Activated T-cell treated with anti-CD3 and anti-CD28 coated beads for 24 hours (primary cell): Measurements from ENCODE around the gene HYAL4.
"Not testable (repeated sequence)": the region's sequence is repeated elsewhere in the genome, so short reads cannot be mapped to it uniquely, and the experiment has no call there.

Experiments used
- DNase-seq: peaks from one replicate; pipeline ENCODE4 v3.0.0-alpha.2; 2020; ENCODE audit warnings: low read depth

HYAL4 gene

DNA sequence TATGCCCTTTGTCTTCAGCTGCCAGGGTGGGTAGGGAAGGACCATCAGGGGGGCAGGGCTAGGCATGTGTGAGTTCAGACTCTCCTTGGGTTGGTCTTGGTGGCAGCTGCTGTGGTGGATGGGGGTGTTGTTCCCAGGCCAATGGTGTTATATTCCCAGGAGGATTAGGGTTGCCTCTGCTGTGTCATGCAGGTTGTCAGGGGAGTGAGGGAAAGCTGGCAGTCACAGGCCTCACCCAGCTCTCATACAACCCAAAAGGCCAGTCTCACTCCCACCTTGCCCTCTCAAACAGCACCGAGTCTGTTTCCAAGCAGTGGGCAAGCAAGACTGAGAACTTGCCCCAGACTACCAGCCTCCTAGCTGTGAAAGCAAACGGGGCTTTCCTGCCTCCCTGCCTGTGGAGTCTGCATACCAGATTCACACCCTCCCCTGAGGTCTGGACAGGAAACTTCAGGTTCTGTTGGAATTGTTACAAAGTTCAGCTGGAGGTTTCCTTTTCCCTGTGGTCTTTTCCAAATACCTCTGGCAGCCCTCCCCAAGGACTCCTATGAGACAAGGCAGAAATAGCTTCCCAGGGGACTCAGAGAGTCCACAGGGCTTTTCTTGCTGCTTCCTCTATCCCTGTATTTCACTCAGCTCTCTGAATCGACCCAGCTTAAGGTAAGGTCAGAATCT lies 1.4 kb downstream of the HYAL4 start:
- no peak for DNase-seq

DNA sequence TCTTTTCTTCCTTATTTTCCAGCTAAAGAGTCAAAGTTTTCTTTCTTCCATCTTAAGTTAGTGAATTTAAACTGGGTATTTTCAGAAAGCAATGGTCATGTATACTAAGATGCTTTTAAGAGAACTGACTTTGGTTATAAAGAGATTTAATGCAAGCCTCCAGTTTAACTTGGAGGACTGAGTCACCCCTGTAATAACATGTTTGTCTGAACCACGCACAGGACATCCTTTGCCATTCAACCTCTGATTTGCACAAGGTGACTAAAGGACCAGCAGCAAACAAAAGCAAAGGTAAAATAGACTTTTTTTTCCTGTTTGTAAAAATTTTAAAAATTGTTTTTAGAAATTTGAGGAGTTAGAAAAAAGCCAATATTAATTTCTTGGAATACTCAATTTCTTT lies 2.9 kb downstream of the HYAL4 start:
- no peak for DNase-seq

DNA sequence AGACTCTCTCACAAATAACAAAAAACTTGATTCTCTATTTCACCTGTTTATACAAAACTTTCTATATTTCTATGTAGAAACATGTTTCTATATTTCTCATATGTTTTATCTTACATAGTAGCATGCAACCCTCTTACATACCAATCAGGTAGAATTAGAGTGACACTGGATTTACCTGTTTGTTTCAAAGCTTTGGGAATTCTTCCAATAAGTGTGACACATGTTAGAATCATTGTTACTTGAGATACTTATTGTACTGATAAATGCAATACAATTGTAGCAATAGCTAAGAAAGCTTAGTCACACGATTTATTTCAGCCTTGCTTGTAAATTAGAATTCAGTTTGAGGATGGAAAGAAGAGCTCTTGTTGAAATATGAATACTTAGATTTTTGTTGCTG lies 4.9 kb downstream of the HYAL4 start:
- no peak for DNase-seq

DNA sequence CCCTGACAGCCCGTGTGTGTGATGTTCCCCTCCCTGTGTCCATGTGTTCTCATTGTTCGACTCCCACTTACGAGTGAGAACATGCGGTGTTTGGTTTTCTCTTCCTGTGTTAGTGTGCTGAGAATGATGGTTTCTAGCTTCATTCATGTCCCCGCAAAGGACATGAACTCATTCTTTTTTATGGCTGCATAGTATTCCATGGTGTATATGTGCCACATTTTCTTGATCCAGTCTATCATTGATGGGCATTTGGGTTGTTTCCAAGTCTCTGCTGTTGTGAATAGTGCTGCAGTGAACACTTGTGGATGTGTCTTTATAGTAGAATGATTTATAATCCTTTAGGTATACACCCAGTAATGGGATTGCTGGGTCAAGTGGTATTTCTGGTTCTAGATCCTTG lies 6.4 kb downstream of the HYAL4 start:
- DNase-seq, result not testable (repeated sequence)

DNA sequence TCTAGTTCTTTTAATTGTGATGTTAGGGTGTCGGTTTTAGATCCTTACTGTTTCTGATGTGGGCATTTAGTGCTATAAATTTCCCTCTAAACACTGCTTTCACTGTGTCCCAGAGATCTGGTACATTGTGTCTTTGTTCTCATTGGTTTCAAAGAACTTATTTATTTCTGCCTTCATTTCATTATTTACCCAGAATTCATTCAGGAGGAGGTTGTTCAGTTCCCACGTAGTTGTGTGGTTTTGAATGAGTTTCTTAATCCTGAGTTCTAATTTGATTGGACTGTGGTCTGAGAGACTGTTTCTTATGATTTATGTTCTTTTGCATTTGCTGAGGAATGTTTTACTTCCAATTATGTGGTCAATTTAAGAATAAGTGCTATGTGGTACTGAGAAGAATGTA lies 9.3 kb downstream of the HYAL4 start:
- DNase-seq, result not testable (repeated sequence)

DNA sequence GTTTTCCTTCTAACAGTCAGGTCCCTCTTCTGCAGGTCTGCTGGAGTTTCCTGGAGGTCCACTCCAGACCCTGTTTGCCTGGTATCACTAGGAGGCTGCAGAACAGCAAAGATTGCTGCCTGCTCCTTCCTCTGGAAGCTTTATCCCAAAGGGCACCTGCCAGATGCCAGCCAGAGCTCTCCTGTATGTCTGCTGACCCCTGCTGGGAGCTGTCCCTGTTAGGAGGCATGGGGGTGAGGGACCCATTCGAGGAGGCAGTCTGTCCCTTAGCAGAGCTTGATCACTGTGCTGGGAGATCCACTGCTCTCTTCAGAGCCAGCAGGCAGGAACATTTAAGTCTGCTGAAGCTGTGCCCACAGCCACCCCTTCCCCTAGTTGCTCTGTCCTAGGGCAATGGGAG lies 11.5 kb downstream of the HYAL4 start:
- DNase-seq, result not testable (repeated sequence)

DNA sequence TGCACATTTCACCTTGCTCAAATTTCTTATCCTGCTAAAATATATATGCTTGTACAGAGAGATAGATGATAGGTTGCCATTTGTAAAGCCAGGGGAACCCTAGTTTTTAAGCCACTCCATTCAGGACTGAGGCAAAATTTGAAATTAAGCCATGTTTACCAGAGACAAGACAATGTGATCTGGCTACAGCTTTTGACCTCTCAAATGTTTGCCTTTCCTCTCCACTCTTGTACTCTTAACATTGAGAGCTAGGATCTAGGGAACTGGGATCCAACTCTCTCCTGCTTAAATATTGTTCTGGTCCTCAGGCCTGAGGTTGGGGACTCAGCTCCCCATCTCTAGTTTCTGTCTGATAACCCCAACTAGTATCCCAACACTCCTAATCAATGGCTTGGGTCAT lies 15.9 kb downstream of the HYAL4 start:
- DNase-seq, result no peak

DNA sequence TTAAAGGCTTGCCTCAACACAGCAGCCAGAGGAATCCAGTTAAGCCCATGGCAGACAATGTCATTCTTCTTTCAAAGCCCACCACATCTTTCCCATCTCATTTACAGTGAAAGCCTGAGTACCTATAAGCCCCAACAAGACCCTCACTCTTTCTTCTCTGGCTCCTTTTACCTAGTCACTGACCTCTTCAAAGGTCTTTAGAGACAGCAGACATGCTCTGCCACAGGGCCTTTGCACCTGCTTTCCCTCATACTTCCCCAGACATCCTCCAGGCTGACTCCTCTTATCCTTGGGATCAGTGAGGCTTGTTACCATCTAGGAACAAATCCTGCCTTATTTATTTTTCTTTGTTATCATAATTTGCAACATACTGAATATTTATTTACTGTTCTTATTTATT lies 17.8 kb downstream of the HYAL4 start:
- DNase-seq, result no peak

DNA sequence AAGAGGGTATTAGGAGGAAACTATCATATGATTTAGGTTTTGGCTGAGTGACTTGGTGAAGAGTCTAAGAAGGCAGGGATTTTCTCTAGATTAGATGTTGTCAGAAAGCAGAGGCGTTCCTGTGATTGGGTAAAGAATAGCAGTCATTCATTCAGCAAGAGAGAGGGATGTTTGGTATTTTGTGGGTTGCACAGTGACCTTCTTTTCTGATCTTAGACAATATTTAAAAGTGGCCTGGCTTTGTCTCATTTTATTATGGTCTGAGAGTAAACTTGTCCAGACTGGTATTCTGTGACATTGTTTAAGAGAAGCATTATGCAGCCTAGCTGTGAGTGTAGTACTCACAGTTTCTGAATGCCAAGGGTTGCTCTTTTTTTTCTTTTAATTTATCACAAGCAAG lies 18.5 kb downstream of the HYAL4 start:
- no peak for DNase-seq

DNA sequence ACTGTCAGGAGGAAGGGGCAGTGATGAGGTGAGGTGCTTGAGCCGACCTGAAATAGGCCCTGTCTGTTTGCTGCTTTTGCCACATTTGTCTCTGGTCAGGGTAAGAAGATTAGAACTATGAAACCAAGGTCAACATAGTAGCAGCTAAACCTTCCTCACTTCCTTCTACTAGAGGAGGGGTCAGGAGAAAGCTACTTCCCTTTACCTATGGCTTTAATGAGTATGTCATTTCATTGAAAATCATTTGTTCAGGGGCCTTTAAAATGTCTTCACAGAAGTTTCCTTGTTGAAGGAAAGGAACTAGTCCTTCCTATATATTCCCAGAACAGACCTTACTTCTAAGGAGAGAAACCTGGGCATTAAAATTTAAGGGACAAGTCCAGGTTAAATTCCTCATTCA lies 19.0 kb downstream of the HYAL4 start:
- no peak for DNase-seq

DNA sequence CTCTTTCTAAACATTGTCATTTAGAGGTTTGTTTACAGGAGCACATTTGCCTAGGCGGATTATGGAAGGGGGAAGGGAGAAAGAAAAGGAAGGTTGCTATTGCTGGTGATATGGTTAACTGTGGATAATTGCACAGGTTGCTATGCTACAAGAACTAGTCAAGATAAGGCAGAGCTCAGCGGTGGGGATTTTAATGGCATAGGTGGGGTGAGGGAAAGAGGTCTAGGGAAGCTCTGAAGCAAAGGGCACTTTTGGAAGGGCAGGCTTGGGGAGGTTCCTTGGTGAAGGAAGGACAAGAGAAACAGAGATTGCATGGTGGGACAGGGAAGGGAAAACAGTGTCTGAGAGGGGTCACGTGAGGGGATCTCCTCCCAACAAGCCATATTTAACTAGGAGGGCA lies 19.5 kb downstream of the HYAL4 start:
- no peak for DNase-seq

DNA sequence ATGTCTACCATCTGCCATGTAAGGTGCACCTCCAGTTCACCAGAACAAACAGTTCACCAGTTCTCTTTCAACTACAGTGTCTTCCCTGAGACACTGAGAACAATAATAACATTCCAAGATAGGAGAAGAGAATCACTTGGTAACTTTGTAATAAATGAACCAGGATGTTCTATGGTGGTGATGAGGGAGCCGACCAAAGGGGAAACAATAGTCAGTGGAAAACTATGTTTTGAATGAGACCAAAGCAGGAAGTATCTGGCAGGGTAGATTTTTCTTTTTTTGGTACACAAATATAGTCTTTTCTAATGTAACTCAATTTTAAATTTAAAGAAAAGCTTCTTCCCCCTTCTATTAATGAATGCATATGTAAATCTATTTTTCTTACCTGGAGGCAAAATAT lies 20.0 kb downstream of the HYAL4 start:
- no peak for DNase-seq

DNA sequence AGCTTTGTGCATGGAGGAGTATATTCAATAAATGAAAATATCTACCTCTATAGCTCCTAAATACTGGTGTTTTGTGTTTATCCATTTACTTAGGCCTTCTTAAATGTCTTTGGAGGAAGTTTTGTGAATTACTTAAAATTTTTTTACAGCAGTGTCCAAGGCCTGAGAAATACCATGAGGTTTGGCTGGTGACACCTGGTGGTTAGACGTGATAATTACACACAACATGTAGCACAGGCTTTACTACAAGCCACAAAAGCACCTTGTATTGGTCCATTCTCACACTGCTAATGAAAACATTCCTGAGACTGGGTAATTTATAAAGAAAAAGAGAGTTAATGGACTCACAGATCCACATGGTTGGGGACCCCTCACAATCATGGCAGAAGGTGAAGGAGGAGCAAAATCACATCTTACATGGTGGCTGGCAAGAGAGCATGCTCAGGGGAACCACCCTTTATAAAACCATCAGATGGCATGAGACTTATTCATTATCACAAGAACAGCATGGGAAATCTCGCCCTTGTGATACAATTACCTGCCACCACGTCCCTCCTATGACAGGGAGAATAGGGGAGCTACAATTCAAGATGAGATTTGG lies 20.6 kb downstream of the HYAL4 start:
- DNase-seq, result peak; percentile 25

DNA sequence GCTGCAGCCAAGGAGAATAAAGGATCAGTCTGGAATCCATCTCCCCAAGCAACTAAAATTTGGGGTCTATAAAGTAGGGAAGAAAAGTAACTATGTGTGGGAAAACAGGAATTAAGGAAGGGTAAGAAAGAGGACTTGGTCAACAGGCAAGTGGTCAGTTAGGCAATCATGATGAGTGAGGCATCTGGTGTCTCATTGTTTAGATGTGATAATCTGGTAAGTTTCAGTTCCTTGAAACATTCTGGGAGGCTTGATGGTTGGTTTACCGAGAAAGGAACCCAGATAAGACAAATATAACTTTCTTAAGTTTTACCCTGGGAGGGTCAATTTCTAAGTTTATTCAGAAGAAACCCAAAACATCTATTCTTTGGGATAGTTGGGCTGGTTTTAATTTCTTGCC lies 22.3 kb downstream of the HYAL4 start:
- DNase-seq, result no peak

DNA sequence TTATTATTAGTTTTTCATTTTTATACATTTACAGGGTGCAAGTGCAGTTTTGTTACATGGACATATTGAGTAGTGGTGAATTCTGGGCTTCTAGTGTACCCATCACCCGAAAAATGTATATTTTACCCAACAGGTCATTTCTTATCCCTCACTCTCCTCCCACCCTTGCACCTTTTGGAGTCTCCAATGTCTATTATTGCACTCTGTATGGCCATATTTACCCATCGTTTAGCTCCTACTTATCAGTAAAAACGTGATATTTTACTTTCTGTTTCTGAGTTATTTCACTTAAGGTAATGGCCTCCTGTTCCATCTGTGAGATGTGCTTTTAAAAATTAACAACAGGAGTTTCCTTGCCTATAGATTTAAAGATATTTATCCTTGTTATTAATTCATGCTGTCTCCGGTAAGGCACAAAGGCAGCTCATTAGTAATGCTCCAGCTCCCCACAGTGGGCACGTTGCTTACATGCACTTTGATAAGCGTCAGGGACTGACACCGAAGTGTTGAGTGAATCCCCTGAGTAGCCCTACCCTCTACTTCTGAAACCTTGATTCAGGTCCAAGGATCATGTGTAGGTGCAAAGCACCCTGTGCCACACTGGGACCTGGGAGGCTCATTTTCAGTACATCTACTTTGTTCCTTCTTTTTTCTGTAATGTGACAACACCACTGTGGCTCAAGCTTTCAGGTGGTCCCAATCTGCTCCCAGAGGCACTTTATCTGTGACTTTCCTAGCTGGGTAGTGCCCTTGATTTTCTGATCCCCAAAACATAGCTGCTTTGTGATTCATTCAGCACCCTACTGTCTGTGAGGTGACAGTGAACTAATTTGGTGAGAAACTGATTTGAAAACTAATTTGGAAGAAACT lies 27.3 kb downstream of the HYAL4 start:
- peak; percentile 2 for DNase-seq

DNA sequence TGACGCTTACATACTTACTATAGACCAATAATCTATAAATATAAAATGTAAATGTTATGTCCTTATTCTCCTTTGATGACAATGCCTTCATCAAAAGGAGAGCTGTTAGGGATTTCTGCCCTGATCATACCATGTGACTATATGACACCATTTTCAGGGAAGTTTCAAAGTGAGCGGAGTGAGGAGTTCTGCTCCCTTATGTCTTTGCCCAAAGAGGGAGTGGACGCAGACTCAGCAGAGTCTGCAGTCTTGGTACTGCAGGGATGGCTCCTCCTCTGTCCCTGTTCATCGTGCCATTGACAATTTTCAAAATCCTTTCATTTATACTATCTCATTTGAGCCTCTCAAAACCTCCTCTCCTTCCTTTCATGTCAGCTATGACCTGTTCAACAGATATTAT lies 27.9 kb downstream of the HYAL4 start:
- DNase-seq, result no peak

DNA sequence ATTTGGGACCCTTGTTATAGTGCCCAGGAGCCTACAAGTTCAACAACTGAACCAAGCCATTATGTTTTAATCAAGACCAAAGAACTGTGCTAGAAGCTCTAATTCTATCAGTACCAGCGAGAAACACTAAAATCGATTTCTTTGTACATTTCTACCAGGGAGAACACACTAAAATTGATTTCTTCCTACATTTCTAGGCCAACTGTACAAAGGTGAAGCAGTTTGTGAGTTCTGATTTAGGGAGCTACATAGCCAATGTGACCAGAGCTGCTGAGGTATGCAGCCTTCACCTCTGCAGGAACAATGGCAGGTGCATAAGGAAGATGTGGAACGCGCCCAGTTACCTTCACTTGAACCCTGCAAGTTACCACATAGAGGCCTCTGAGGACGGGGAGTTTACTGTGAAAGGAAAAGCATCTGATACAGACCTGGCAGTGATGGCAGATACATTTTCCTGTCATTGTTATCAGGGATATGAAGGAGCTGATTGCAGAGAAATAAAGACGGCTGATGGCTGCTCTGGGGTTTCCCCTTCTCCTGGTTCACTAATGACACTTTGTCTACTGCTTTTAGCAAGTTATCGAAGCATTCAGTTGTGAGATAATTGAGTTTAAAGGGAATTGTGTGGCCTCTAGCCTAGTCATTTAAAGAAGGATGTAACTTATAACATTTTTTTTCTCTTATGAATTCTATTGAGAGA lies 31.7 kb downstream of the HYAL4 start:
- no peak for DNase-seq

DNA sequence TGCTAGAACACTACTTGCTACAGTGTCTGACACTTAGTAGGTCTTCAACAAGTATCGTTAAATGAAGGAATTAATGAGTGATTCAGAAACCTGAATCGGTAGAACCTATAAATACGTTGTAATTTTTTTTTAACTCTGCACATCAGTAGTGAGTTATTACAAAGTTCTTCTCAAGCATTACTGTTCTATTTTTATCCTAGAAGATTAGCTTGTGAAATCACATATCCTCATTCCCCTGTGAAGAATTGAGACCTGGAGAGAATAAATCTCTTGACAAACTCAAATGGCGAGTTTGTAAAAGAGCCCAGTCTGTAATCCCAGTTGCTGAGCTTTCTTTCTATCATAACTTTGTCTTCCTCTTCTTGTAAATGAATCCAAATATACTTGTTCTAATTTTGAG lies 34.7 kb downstream of the HYAL4 start:
- no peak for DNase-seq

DNA sequence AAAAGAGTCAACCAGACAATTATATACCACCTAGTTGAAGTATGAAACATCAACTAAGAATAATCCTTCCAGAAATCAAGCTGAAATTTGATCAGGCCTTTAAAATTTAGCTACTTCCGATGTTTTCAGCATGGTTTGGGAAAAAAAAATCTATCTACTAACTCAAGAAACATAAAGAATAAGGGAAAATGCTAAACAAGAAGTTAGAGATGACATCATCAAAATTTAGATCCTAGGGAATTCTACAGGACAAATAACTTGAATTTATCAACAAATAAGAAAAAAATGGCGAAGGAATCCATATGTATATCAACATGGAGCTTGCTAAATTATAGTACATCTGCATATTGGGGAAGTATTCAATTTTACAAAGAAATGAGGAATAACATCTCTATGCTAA lies 36.3 kb downstream of the HYAL4 start:
- no peak for DNase-seq

DNA sequence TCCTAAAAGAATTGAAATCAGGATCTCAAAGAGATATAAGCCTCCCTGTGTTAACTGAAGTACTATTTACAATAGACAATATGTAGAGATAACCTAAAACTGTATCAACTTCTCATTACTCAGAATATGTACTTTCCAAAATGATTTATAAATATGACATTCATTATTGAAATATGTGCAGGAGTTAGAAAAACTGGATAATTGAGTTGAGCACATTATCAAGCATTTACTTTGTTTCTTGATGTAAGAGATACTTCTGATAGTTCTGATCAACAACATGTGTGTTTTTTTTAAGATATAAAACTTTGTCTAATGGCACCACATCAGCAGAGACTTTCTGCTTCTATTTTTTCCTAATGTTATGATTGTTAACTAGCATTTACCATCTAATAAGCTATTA lies 38.2 kb downstream of the HYAL4 start:
- DNase-seq, result no peak

DNA sequence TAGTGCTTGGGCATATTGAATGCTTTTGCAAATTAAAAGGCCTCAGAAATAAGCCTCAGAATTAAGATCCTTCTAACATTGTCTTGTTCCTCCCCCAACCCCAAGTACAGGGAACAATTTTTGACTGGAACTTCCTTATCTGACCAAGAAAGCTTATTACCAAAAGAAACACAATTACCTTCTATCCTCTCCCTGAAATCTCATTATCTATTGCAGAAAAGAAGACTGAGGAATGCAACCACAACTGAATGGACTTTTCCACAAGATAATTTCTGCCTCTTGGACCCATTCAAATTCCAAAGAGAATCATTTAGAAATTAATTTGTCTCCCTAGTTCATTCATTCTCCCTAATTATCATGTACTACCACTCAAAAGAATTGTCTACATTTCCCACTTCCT lies 43.2 kb downstream of the HYAL4 start:
- DNase-seq, result no peak

DNA sequence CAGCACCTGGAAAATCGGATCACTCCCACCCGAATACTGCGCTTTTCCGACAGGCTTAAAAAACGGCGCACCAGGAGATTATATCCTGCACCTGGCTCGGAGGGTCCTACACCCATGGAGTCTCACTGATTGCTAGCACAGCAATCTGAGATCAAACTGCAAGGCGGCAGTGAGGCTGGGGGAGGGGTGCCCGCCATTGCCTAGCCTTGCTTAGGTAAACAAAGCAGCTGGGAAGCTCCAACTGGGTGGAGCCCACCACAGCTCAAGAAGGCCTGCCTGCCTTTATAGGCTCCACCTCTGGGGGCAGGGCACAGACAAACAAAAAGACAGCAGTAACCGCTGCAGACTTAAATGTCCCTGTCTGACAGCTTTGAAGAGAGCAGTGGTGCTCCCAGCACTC lies 49.8 kb downstream of the HYAL4 start:
- DNase-seq, result not testable (repeated sequence)

DNA sequence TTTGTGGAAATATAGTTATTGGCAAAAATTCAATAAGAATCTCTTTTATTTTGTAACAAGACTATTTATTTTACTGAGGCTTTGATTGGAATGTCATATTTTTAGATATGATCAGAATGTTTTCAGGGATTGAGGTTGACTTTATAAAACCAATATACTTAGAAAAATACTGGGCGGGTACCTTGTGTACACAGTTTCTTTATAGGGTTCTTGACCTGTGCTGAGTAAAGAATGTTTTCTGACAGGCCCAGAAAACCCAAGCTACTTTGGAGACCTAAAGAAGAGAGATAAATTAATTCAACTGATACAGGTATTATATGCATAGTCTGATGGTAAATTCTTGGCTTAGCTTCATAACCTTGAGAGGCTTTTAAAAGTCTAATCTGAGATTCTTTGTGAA lies 56.1 kb downstream of the HYAL4 start:
- no peak for DNase-seq
